Astrocyte of the spinal cord (primary cell): Measurements from ENCODE around the gene GRK5.

Experiments
- DNase-seq: peaks from one replicate; pipeline ENCODE4 v3.0.0; 2011; ENCODE audit warnings: low read depth, low spot score
- H3K4me3 ChIP-seq: 2 replicates; pipeline ENCODE4 v1.5.1; 2011; ENCODE audit warnings: low read depth, mild to moderate bottlenecking, low read length, moderate library complexity
- CTCF ChIP-seq: IDR thresholded peaks from 2 replicates; pipeline ENCODE4 v1.5.1; 2012; ENCODE audit warnings: low read depth, mild to moderate bottlenecking, low read length, inconsistent platforms
- in situ Hi-C: cut with HindIII; loops from 2 replicates; pipeline ENCODE4 v1.10.0; 2017; ENCODE audit warnings: low sequenced_read_pairs

The GRK5 gene

GRCh38 chr10:119305860-119306513, 98.6 kb downstream of the GRK5 start:
- in situ Hi-C loops, result no loop called here
- no peak for TF ChIP-seq CTCF
- peak; percentile 97 for DNase-seq
- no peak overlapping the region for H3K4me3 ChIP-seq

DNA sequence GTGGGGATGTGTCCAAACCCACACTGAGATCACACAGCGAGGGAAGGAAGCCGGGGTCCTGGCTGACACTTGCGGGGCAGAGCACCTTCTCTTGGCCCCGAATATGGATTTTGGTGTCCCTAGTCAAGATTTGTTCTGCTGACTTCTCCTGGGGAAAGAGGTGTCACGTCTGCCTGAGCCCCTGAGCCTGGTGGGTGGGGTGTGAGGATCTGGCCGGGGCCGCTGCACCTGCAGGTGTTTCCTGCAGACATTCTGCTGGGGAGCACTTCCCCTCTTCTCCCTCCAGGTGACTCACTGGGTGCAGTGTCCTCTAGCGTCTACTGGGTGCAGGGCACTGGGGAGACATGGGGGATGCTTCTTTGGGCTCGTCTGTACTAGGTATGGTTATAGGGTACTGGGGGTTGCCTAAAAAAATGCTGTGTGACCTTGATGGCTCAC, 99.2 kb downstream of the GRK5 start:
- no peak overlapping the region for H3K4me3 ChIP-seq
- TF ChIP-seq CTCF, result peak; percentile 42
- in situ Hi-C loops, result no loop called here
- no peak for DNase-seq

- in situ Hi-C loops, result no loop called here
- H3K4me3 ChIP-seq, result no peak overlapping the region
- TF ChIP-seq CTCF, result no peak
- no peak for DNase-seq
These were observed 99.6 kb downstream of the GRK5 start for GRCh38 chr10:119306986-119307392.

DNA sequence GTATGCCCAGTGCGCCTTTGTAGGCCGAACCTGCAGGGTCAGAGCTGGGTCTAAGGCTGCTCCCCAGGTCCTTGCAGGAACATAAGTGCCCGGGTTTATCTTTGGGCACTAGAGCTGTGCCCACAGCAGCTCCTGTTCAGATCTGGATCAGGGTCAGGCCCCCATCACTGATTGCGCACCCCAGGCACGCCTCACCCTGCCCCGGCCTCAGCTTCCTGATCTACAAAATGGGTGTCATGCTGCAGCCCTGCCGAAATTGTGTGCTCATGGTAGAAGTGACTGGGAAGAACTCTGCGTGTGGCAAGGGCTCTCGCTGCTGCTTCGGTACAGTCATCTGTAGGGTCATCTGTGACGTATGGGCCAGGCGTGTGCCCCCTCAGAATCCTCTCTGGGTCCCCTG, 100.7 kb downstream of the GRK5 start:
- in situ Hi-C loops, result no loop called here
- no peak for DNase-seq
- H3K4me3 ChIP-seq, result no peak overlapping the region
- no peak for TF ChIP-seq CTCF

DNA sequence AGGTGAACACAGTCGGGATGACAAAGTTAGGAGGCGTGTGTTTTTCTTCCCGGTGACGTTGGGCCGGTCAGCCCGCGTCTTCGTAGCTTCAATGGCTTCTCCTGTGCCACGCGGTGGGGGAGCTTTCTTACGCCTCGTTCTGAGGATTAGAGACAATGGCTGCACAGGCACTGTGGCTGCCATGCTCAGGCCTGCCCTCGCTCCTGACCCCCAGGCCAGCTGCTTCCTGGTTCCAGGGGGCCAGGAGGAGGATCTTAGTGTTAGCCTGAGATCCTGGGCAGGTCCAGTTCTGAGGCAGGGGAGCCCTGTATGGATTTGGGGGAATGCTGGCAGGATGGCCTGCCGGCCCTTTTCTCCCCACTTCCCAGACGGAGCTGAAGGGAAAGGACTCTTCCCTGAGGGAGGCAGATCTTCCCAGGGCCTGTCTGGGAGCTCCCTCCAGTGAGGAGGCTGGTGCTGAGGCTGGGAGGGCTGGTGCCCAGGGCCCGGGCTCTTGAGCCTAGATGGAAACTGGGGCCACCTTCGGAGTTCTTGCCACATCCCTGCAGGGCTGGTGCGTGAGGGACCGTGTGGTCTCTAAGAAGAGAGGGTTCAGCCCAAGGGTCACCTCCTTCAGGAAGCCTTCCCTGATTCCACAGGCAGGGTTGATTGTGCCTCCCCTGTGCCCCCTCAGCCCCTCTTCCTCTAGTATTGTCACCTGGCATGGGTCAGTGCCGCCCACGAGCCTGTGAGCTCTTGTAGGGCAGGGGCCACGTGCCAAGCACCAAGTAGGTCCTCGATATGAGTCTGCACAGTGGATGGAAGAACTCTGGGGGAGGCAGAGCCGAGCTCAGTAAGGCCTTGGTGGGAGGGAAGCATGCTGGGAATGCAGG, 101.4 kb downstream of the GRK5 start:
- no peak for TF ChIP-seq CTCF
- in situ Hi-C loops, result no loop called here
- no peak for DNase-seq
- no peak overlapping the region for H3K4me3 ChIP-seq

GRCh38 chr10:119309423-119309770, 102.0 kb downstream of the GRK5 start:
- TF ChIP-seq CTCF, result no peak
- no peak for DNase-seq
- no peak overlapping the region for H3K4me3 ChIP-seq
- in situ Hi-C loops, result no loop called here
